ENCODE data around the gene GYS1.
"Not testable (repeated sequence)": the region's sequence is repeated elsewhere in the genome, so short reads cannot be mapped to it uniquely, and the experiment has no call there.

Gene GYS1

DNA sequence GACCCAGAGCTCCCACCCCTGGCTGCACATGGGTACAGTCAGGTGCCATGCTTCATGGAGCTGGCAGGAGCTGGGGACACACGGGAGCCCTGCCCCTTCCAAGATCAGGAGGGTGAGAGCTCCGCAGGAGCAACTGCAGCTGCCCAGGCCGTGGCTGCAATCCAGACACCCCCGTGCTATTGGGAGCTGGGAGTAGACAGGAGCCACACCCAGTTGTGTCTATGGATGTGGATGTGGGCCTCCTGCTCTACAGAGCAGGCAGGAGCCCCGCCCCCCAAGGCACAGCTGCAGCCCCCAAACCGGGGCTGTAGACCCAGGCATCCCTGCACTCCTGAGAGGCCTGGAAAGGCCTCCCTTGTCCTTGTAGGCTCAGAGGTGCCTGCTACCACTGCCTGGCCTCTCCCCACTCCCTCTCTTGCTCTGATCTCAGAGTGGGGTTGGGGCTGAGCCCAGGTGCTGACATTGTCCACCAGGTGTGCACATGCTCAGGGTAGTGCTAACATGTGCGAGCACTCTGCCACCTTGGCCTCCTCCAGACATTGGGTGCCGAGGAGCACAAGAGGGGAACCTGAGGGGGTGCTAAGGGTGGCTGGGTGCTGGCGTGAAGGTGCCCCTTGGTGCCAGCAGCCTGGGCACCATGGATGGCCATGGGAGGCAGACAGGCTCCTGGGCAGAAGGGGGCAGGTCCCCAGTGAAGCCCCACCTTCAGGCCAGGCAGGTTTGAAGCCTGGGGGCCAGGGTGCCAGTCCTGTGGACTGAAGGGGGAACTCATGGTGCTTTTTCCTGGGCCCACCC, 46.4 kb downstream of the GYS1 start:
- no peak for DNase-seq

DNA sequence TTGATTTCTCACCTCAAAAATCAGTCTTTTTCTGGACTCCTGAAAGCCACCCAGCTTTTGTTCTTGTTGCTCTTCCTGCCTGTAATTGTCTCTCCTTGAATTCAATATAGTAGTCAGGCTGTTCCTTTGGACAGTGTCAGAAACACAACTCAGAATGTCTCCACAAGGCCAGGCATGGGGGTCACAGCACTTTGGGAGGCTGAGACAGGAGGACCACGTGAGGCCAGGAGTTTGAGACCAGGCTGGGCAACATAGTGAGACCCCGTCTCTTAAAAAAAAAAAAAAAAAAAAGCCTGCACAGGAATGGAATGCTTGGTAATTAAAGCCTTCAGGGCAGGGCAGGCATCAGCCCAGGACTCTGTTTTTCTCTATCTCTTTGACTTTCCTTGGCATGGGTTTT, 47.3 kb downstream of the GYS1 start:
- DNase-seq, result no peak

DNA sequence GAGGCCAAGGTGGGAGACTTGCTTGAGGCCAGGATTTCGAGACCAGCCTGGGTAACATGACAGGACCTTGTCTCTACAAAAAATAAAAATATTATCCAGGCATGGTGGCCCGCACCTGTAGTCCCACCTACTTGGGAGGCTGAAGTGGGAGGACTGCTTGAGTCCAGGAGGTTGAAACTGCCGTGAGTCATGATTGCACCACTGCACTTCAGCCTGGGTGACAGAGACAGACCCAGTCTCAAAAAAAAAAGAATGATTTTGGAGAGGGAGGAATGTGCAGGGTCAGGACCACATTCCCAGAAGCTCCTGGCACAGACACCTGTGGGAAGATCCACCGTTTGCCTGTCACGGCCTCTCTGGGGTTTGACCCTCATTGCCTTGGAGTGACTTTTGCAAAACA, 47.7 kb downstream of the GYS1 start:
- no peak for DNase-seq

DNA sequence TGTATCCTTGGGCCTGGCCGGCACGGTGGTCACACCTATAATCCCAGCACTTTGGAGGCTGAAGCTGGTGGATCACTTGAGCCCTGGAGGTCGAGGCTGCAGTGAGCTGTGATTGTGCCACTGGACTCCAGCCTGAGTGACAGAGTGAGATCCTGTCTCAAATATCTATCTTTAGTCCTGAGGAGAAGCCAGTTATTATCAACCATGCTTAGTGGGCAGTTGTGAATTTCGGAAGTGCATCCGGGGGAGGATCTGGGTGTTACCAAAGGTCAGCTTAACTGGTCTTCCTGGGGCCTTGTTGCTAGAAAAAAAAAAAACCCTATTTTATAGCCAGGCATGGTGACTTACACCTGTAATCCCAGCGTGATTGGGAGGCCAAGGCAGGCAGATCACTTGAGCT, 50.0 kb downstream of the GYS1 start:
- no peak for DNase-seq

DNA sequence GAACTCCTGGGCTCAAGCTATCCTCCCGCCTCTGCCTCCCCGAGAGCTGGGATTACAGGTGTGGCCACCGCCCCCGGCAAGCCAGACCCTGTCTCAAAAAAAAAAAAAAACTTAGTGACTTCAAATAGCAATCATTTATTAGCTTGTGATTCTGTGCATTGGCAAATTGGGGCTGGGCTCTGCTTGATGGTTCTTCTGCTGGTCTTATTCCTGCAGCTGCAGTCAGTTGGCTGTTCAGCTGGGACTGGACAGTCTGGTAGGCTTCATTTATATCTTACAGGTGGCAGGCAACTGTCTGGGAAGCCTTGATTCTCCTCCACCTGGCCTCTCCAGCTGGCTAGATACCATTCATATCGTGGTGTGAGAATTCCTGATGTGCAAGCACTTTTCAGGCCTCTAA, 52.2 kb downstream of the GYS1 start:
- no peak for DNase-seq

DNA sequence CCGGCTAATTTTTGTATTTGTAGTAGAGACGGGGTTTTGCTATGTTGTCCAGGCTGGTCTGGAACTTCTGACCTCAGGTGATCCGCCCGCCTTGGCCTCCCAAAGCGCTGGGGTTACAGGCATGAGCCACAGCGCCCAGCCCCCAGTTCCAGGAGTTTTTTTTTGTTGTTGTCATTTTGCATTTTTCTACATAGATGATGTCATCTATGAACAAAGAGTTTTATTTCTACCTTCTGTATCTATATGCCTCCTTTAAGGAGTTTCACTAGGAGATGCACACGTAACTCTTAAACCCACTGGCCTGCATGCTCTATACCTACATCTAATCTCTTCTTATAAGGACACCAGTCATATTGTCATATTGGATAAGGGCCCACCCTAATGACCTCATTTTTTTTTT, 54.9 kb downstream of the GYS1 start:
- no peak for DNase-seq

DNA sequence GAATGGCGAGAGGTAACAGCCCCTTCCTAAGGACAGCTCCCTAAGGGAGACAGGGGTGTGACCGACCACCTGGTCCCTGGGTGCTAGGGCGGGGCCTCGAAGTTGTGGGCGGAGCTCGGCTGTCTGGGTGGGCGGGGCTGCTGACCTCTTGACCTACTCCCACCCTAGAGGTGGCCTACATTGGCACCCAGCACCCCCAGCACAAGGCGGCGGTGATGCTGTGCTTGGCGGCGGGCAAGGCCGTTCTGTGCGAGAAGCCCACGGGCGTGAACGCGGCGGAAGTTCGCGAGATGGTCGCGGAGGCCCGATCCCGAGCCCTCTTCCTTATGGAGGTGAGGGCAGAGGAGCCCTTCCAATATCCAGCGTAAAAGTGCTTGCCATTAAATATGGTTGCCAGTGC, 57.2 kb downstream of the GYS1 start:
- no peak for DNase-seq

DNA sequence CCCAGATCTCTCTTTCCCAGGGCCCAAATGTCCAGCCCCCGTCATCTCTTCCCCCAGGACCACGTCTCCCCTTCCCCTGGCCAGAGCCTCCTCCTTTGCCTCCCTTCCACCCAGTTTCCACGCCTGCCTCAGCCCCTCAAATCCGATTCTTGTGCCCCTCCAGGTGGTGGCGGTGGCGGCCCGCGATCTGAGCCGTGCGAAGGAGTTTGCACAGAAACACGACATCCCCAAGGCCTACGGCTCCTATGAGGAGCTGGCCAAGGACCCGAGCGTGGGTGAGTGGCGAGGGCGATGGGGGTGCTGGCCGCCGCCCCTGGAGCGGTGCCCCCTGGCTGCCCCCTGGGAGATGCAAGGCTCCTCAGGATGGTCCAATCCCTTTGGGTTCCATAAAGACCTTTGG, 58.3 kb downstream of the GYS1 start:
- DNase-seq, result no peak

DNA sequence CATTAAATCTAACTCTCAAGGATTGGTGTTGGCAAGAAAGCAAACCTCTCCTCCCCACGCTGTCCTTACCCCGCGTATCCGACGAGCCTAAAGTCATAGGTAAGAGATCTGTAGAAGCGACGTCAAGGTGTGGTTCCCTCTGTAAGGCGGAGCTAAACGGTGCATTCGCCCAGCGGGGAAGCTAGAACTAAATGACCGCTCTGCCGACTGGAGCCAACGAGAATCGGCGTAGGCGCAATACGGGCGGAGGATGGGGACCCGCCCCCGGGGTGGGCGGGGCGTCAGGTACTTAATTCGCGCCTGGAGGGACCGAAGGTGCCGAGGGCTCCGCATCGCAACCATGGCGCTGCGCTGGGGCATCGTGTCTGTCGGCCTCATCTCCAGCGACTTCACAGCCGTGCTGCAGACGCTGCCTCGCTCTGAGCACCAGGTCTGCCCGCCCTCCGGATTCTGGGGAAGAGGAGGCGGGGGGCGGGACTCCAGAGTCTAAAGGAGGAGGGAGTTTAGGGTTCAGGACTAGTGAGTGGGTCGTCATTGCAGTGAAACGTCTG, 59.7 kb downstream of the GYS1 start, which contains the start of gene DHDH:
Gene DHDH, plus strand, starts transcription at position 318 of the 551 bp plus-strand sequence. Its CDS starts 23 bp downstream, at position 341.
- peak in 45 of 56 donors; percentile 3 to 76 (median 43) for DNase-seq

DNA sequence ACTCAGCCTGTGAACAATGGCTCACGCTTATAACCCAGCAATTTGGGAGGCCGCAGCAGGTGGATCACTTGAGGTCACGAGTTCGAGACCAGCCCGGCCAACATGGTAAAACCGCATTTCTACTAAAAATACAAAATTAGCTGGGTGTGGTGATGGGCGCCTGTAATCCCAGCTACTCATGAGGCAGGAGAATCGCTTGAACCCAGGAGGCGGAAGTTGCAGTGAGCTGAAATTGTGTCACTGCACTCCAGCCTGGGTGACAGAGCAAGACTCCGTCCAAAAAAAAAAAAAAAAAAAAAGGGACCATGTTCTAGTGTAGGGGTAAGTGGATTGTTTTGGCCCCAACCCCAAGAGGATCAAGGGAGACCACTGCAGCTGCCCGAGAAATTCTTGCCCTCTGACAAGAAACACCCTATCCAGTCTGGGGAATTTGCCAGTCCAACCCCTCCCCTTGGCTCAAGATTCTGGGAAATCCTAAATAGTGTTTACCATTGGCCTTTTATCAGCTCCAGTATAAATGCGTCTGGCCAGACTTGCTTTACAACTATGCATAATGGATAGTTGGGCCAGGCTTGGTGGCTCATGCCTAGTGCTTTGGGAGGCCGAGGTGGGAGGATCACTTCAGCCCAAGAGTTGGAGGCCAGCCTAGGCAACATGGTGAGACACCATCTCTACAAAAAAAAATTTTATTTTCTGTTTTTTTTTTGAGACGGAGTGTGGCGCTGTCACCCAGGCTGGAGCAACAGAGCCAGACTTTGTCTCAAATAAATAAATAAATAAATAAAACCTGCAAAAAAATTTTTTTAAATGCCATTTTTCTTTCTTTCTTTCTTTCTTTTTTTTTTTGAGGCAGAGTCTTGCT, 64.7 kb downstream of the GYS1 start:
- DNase-seq, result no peak

DNA sequence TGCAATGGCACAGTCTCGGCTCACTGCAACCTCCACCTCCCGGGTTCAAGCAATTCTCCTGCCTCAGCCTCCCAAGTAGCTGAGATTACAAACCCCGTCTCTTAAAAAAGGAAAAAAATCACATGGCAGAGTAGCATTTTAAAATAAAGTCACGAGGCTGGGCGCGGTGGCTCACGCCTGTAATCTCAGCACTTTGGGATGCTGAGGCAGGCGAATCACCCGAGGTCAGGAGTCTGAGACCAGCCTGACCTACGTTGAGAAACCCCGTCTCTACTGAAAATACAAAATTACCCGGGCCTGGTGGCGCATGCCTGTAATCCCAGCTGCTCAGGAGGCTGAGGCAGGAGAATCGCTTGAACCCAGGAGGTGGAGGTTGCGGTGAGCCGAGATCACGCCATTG, 65.4 kb downstream of the GYS1 start:
- DNase-seq, result not testable (repeated sequence)

DNA sequence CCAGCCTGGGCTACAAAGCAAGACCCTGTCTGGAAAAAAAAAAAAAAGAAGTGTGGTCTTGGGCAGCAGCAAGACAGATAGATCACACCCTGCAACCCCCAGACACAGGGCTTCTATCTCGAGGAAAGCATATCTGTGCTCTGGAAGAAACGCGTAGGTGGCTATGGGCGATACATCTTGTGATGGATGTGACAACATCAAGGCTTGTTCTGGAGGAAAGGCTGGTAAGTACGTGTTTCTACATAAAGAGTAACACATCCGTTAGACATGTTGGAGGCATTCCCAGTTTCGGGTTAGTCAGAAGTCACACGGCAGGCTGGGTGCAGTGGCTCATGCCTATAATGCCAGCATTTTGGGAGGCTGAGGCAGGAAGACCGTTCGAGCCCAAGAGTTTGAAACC, 66.2 kb downstream of the GYS1 start:
- peak in 38 of 56 donors; percentile 3 to 74 (median 26) for DNase-seq

DNA sequence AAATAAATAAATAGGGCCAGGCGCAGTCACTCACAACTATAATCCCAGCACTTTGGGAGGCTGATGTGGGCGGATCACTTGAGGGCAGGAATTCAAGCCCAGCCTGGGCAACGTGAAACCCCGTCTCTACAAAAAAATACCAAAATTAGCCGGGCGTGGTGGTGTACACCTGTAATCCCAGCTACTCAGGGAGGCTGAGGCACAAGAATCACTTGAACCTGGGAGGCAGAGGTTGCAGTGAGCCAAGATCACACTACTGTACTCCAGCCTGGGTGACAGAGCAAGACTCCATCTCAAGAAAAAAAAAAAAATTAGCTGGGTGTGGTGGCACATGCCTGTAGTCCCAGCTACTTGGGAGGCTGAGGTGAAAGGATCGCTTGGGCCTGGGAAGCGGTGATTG, 67.2 kb downstream of the GYS1 start:
- DNase-seq, result not testable (repeated sequence)

DNA sequence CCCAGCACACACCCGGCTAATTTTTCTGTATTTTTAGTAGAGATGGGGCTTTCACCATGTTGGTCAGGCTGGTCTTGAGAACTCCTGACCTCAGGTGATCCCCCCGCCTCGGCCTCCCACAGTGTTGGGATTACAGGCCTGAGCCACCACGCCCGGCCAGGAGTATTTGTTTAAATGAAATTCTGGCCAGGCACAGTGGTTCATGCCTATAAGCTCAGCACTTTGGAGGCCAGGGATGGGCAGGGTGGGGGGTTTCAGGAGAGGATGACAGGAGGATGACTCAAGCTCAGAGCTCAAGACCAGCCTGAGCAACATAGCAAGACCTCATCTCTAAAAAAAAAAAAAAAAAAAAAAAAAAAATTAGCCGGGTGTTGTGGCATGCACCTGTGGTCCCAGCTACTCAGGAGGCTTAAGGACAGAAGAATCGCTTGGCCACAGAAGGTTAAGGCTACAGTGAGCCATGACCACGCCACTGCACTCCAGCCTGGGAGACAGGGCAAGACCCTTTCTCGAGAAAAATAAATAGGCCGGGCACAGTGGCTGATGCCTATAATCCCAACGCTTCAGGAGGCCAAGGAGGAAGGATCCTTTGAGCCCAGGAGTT, 67.8 kb downstream of the GYS1 start:
- no peak for DNase-seq

DNA sequence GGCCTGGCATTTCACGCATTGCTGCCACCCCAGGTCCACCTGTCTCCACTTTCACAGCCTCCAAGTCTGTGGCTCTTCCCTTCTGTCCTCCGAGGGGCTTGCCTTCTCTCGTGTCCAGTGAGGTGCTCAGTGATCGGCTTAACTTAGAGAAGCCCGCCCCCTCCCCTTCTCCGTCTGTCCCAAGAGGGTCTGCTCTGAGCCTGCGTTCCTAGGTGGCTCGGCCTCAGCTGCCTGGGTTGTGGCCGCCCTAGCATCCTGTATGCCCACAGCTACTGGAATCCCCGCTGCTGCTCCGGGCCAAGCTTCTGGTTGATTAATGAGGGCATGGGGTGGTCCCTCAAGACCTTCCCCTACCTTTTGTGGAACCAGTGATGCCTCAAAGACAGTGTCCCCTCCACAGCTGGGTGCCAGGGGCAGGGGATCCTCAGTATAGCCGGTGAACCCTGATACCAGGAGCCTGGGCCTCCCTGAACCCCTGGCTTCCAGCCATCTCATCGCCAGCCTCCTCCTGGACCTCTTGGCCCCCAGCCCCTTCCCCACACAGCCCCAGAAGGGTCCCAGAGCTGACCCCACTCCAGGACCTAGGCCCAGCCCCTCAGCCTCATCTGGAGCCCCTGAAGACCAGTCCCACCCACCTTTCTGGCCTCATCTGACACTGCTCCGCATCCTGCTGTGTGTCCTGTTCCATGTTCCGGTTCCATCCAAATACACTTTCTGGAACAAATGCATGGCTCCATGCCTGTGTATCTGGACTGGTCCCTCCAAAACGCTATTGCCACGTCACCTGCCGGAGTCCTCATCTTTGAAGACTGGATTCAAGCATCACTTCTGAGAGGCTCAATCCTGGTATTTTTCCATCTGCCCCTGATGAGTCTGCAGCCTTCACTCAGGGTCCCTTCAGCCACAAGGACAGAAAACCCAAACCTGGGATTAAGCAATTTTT, 70.3 kb downstream of the GYS1 start:
- DNase-seq, result no peak

DNA sequence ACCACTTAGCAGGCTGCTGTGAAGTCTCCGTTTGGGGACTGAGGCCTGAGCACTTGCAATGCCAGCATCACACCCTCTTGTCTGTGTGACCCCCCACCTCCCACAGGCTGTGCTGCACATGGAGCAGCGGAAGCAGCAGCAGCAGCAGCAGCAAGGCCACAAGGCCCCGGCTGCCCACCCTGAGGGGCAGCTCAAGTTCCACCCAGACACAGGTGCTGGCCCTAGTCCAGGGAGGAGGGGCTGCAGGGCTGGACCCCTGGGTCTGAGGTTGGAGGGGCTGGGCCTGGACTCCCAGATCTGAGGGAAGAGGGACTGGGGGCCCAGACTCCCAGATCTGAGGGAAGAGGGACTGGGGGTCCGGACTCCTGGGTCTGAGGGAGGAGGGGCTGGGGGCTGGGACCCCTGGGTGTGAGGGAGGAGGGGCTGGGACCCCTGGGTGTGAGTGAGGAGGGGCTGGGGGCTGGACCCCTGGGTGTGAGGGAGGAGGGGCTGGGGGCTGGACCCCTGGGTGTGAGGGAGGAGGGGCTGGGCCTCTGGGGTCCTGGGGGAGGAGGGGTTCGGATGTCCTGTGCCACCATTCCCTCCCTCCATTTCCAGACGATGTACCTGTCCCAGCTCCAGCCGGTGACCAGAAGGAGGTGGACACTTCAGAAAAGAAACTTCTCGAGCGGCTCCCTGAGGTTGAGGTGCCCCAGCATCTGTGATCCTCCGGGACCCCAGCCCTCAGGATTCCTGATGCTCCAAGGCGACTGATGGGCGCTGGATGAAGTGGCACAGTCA, 71.2 kb downstream of the GYS1 start:
- no peak for DNase-seq

DNA sequence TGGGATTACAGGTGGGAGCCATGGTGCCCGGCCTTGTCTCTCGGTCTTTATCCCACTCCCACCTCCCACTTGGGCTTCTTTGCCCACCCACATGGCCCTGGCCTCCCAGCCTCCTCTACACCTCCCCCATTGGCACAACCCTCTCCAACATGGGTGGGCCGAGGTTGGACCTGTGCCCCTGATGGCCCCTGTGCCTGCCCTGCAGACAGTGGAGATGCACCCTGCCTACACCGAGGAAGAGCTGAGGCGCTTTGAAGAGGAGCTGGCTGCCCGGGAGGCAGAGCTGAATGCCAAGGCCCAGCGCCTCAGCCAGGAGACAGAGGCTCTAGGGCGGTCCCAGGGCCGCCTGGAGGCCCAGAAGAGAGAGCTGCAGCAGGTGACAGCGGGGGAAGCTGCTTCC, 72.2 kb downstream of the GYS1 start:
- no peak for DNase-seq

DNA sequence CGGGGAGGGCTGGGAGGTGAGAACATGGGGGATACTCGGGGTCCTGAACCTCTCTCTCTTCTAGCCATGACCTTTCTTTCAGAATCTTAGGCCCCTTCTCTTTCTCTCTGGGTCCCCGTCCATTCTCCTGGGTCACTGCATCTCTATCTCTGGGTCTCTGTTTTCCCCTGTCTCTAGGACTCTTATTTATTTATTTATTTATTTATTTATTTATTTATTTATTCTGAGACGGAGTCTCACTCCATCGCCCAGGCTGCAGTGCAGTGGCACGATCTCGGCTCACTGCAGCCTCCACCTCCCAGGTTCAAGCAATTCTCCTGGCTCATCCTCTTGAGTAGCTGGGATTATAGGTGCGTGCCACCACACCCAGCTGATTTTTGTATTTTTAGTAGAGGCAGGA, 73.8 kb downstream of the GYS1 start:
- not testable (repeated sequence) for DNase-seq

DNA sequence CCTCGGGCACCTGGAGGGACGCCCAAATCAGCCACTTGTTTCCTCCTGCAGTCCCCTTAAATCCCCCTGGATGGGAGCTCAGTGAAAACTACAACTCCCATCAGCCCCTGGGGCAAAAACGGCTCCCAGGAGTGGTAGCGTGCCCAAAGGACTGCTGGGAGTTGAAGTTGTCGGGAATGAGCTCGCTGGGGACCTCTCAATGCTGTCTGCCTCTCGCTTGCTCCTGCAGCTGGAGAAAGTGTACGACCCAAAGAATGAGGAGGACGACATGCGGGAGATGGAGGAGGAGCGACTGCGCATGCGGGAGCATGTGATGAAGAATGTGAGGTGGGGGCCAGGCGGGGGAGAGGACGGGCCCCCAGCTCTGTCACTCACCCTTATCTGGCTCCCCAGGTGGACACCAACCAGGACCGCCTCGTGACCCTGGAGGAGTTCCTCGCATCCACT, 74.3 kb downstream of the GYS1 start:
- peak in 4 of 56 donors; percentile 6 to 13 (median 8) for DNase-seq

All from amygdala (tissue), 56 donors.